GM10266 (cell line): ENCODE results near the gene FAM161A.
"Not testable (repeated sequence)": the region's sequence is repeated elsewhere in the genome, so short reads cannot be mapped to it uniquely, and the experiment has no call there.

Experiments
- DNase-seq: peaks from one replicate; pipeline ENCODE4 v3.0.0; 2012; ENCODE audit errors: extremely low spot score
- TF ChIP-seq, protein P1 (sequence below): IDR thresholded peaks from 2 replicates; pipeline ENCODE4 v1.5.1; 2012; ENCODE audit warnings: mild to moderate bottlenecking, low read depth; ENCODE audit not compliant: control insufficient read depth, insufficient read depth; ENCODE audit errors: missing control alignments

The FAM161A gene

DNA sequence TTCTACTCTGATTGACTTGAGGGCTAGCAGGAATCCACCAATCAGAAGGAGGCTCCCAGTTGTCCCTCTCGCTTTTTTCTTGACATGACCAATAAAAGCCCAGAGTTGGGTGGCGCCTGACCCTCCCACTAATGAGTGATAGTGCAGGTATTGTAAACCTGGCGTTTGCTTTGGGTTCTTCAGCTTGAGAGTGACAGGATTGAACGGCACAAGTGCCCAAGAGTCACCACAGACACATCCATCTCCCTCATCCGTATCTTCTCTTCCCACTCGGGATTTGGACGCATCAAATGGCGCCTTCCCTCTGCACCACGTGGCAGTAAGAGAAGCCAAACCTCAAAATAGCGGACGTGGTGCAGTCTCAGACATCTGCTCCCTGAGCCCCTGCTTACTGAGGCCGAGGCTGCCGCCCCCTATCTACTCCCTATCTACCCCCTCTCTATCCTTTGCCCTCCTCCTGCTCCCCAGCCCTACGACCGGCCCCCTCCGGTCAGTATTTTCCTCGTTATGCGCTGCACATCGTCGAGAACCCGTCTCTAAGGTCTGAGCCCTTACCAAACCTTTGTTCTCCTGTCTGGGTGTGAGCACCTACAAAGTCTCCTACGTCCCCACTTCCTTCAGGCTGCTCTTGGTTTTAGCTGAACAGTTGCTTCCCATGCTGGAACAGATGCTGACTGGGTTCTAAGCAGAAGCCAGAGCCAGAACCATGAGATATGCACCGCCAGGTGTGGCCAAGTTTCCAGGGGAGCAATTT is 881 bp upstream of the FAM161A start:
- TF ChIP-seq, protein P1, sequence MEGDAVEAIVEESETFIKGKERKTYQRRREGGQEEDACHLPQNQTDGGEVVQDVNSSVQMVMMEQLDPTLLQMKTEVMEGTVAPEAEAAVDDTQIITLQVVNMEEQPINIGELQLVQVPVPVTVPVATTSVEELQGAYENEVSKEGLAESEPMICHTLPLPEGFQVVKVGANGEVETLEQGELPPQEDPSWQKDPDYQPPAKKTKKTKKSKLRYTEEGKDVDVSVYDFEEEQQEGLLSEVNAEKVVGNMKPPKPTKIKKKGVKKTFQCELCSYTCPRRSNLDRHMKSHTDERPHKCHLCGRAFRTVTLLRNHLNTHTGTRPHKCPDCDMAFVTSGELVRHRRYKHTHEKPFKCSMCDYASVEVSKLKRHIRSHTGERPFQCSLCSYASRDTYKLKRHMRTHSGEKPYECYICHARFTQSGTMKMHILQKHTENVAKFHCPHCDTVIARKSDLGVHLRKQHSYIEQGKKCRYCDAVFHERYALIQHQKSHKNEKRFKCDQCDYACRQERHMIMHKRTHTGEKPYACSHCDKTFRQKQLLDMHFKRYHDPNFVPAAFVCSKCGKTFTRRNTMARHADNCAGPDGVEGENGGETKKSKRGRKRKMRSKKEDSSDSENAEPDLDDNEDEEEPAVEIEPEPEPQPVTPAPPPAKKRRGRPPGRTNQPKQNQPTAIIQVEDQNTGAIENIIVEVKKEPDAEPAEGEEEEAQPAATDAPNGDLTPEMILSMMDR, result no peak
- peak; percentile 95 for DNase-seq

DNA sequence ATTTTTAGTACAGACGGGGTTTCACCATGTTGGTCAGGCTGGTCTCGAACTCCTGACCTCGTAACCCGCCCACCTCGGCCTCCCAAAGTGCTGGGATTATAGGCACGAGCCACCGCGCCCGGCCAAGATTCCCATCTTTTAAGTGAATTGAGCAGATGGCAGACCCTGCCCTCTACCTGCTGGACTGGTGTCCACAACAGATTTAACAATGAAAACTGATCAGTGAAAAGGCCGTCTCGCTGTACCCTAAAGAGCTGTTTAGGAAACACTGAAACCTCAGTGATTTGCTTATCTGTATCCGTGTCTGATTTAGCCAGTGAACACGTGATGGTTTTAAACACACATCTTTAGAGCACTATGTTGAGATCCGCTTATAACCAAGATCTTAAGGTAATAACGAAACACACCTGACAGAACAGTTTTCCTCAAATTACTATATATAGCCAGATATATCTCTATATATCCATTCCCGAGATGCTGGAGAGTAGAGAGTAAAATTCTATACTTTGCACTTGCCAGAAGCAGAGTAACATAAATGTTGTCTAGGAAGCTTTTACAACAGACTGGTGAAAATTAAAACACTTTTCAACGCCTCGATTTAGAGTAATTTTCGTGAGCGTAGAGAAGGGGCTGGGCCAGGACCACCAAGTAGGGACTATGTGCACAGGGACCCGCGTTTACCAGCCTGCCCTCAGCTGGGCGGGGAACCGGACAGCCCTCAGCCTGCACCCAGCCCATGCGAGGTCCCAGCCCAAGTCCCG is 594 bp downstream of the FAM161A start:
- TF ChIP-seq, protein P1, result peak; percentile 22
- peak; percentile 65 for DNase-seq

DNA sequence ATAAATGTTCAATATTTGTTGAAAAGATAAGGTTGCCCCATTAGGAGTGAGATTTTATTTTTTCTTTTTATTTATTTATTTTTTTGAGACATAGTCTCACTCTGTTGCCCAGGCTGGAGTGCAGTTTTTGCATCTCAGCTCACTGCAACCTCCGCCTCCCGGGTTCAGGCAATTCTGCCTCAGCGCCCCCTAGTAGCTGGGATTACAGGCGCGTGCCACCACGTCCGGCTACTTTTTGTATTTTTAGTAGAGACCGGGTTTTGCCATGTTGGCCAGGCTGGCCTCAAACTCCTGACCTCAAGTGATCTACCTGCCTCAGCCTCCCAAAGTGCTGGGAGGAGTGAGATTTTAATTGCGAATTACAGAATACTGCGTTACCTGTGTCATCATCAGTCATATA is 2.6 kb downstream of the FAM161A start:
- DNase-seq, result not testable (repeated sequence)

DNA sequence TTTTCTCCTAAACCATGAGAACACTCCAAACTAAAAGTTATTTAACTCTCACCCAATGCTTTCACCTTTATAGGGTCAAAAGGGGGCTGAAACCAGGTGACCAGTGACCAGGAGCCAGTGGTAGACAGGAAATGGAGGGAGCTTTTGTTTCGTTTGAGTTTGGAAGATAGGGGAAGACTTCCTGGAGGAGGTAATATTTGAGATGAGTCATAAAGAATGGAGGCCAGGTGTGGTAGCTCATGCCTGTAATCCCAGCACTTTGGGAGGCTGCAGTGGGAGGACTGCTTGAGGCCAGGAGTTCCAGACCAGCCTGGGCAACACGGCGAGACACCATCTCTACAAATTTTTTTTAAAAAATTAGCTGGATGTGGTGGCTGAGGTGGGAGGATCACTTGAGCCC is 8.5 kb downstream of the FAM161A start:
- DNase-seq, result no peak
- TF ChIP-seq, protein P1, result no peak

GRCh38 chr2:61841286-61841685 is 12.6 kb downstream of the FAM161A start:
- no peak for DNase-seq
- TF ChIP-seq, protein P1, result no peak

GRCh38 chr2:61834893-61835292 is 19.0 kb downstream of the FAM161A start:
- TF ChIP-seq, protein P1, result no peak
- no peak for DNase-seq

DNA sequence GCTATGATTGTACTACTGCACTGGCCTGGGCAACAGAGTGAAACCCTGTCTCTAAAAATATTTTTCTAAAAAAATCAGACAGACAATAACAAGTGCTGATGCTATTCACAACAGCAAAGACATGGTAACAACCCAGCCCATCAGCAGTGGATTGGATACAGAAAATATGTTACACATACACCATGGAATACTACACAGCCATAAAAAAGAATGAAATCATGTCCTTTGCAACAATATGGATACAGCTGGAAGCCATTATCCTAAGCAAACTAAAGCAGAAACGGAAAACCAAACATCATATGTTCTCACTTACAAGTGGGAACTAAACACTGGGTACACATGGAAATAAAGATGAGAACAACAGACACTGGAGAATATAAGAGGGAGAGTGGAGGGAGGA is 19.9 kb downstream of the FAM161A start:
- TF ChIP-seq, protein P1, result no peak
- DNase-seq, result no peak
